HepG2 (cell line): ENCODE measurements around the gene FBXO44. TPM values are rescaled to one million over a fixed set of nuclear protein-coding genes. Genes with fewer than 3 reads are reported as not detected.
A peak's percentile ranks its signal among the peaks of the same experiment; 100 is the strongest.

Experiments
- BATF2 ChIP-seq: sonication (generic); formaldehyde crosslinking; IDR thresholded peaks from 2 replicates; pipeline ENCODE4 v1.8.0; 2022; ENCODE audit warnings: mild to moderate bottlenecking, missing genetic modification reagents, moderate library complexity
- CHD2 ChIP-seq: IDR thresholded peaks from 2 replicates; pipeline ENCODE4 v1.6.1; 2011; ENCODE audit warnings: low read depth, low read length, improper control_type of control experiment
- GMEB1 ChIP-seq: sonication (generic); formaldehyde crosslinking; IDR thresholded peaks from 2 replicates; pipeline ENCODE4 v1.5.1; 2020; ENCODE audit warnings: missing genetic modification reagents, mild to moderate bottlenecking, borderline replicate concordance
- HES4 ChIP-seq: sonication (generic); formaldehyde crosslinking; IDR thresholded peaks from 2 replicates; pipeline ENCODE4 v1.9.0; 2021; ENCODE audit warnings: mild to moderate bottlenecking, missing genetic modification reagents, borderline replicate concordance
- HMGXB4 ChIP-seq, 2 experiments: sonication (generic) in 1 of 2; formaldehyde crosslinking in 1 of 2; IDR thresholded peaks; 2 replicates each; pipeline versions ENCODE4 v1.4.0 to v1.6.1; 2018 to 2020; ENCODE audit warnings: missing genetic modification reagents in 2 of 2, borderline replicate concordance in 1 of 2, low read depth in 1 of 2, mild to moderate bottlenecking in 1 of 2, missing biosample characterization in 1 of 2
- KDM3A ChIP-seq: IDR thresholded peaks from 2 replicates; pipeline ENCODE4 v1.6.1; 2018; ENCODE audit warnings: low read depth, missing compliant biosample characterization
- NONO ChIP-seq, 2 experiments: fragments of 450-650 bp in 1 of 2; sonication (generic) in 1 of 2; formaldehyde crosslinking in 1 of 2; IDR thresholded peaks in 1 of 2; conservative IDR thresholded peaks in 1 of 2; 2 replicates each; pipeline versions ENCODE4 v1.6.1 to v1.8.0; 2017 to 2022; ENCODE audit warnings: mild to moderate bottlenecking in 1 of 2, missing genetic modification reagents in 1 of 2, moderate library complexity in 1 of 2
- RAD21 ChIP-seq: fragments of 450-650 bp; formaldehyde crosslinking; IDR thresholded peaks from 2 replicates; pipeline ENCODE4 v1.5.0; 2020; ENCODE audit warnings: mild to moderate bottlenecking
- RBM39 ChIP-seq: fragments of 200-400 bp; formaldehyde crosslinking; IDR thresholded peaks from one replicate; pipeline ENCODE4 v1.6.1; 2018; ENCODE audit warnings: antibody characterized with exemption, mild to moderate bottlenecking, low read depth, low read length; ENCODE audit not compliant: poor library complexity, severe bottlenecking
- STAT6 ChIP-seq: sonication (generic); formaldehyde crosslinking; IDR thresholded peaks from 2 replicates; pipeline ENCODE4 v1.4.0; 2020; ENCODE audit warnings: missing genetic modification reagents, mild to moderate bottlenecking, borderline replicate concordance
- YEATS4 ChIP-seq: sonication (generic); formaldehyde crosslinking; IDR thresholded peaks from 2 replicates; pipeline ENCODE4 v1.4.0; 2020; ENCODE audit warnings: missing genetic modification reagents, borderline replicate concordance
- ZBTB44 ChIP-seq: sonication (generic); formaldehyde crosslinking; IDR thresholded peaks from 2 replicates; pipeline ENCODE4 v1.4.0; 2020; ENCODE audit warnings: missing genetic modification reagents
- ZFP91 ChIP-seq: sonication (generic); formaldehyde crosslinking; IDR thresholded peaks from 2 replicates; pipeline ENCODE4 v1.9.0; 2022; ENCODE audit warnings: missing genetic modification reagents, mild to moderate bottlenecking, borderline replicate concordance
- ZFY ChIP-seq: sonication (generic); formaldehyde crosslinking; IDR thresholded peaks from 2 replicates; pipeline ENCODE4 v1.4.0; 2020; ENCODE audit warnings: missing genetic modification reagents
- ZNF431 ChIP-seq: sonication (generic); formaldehyde crosslinking; IDR thresholded peaks from 2 replicates; pipeline ENCODE4 v1.9.0; 2022; ENCODE audit warnings: missing genetic modification reagents, low read depth, mild to moderate bottlenecking, borderline replicate concordance
- ZNF678 ChIP-seq: sonication (generic); formaldehyde crosslinking; IDR thresholded peaks from 2 replicates; pipeline ENCODE4 v1.4.0; 2020; ENCODE audit warnings: mild to moderate bottlenecking, missing genetic modification reagents
- polyA plus RNA-seq, 8 experiments: library from polyadenylated mRNA; depleted of rRNA in 3 of 8; stranded (reverse) in 7 of 8; unstranded in 1 of 8; fragments of >200 nt; fragmentation: Illumina TruSeq in 4 of 8; extraction: Trizol in 4 of 8; gene quantifications; 2 replicates each; pipeline versions ENCODE4 v1.2.1 to v1.2.3, GENCODE V29; 2011 to 2016; ENCODE audit warnings: low read depth in 4 of 8, missing spikeins in 1 of 8, mixed read lengths in 1 of 8; ENCODE audit not compliant: insufficient read depth in 1 of 8
- total RNA-seq, 5 experiments: library from RNA; depleted of rRNA; stranded (reverse); fragments of >200 nt; fragmentation: Illumina TruSeq; extraction: Trizol; gene quantifications; 2 replicates each; pipeline ENCODE4 v1.2.3, GENCODE V29; 2016; ENCODE audit warnings: low read depth in 1 of 5

FBXO44 gene
- total and polyA plus RNA-seq, 2 of the 13 experiments (the other 11 are each of a cell fraction or from before 2014, with no cell fraction given), result 22.4 to 27.9 TPM

GRCh38 chr1:11681071-11681771, 26.5 kb downstream of the FBXO44 start, which contains the start of gene MAD2L2 (continued):
- peak; percentile 87 for TF ChIP-seq ZFP91 (CRISPR knock-in tag)
- 0 out of 2 replicates have a peak, but pooled peaks have one; percentile 55 for TF ChIP-seq BATF2
- no peak for TF ChIP-seq STAT6 (CRISPR knock-in tag)
- TF ChIP-seq ZBTB44 (CRISPR knock-in tag), result 0 out of 2 replicates have a peak, but pooled peaks have one; percentile 38
- no peak for TF ChIP-seq YEATS4 (CRISPR knock-in tag)
- peak; percentile 81 for TF ChIP-seq GMEB1 (CRISPR knock-in tag)
- no peak for TF ChIP-seq ZNF431
- peak; percentile 40 for TF ChIP-seq RBM39
- TF ChIP-seq CHD2, result no peak
- TF ChIP-seq ZNF678 (CRISPR knock-in tag), result 0 out of 2 replicates have a peak, but pooled peaks have one; percentile 1
- TF ChIP-seq ZFY (CRISPR knock-in tag), result peak; percentile 79
- TF ChIP-seq KDM3A (CRISPR knock-in tag), result peak; percentile 34; the same call in 1 of the 2 replicates
- TF ChIP-seq HMGXB4 (CRISPR knock-in tag; IDR thresholded peaks at IDR 0.05; ENCODE audit: borderline replicate concordance in 1 of 2, low read depth in 1 of 2), result peak in 1 of 2 experiments; percentile 73; a peak in 1 of 4 replicates
- 0 out of 2 replicates have a peak, but pooled peaks have one; percentile 6 for TF ChIP-seq RAD21 (CRISPR knock-in tag)
- TF ChIP-seq HES4, result 0 out of 2 replicates have a peak, but pooled peaks have one; percentile 12
- no peak for TF ChIP-seq NONO (IDR thresholded peaks at IDR 0.05)
- TF ChIP-seq NONO (CRISPR knock-in tag; conservative IDR thresholded peaks at IDR 0.05), result peak; percentile 44; the same call in 1 of the 2 replicates
